A549 (cell line): ENCODE data around the gene PSEN2. TPM values are rescaled to one million over a fixed set of nuclear protein-coding genes. Genes with fewer than 3 reads are reported as not detected.

Experiments used
- ATAC-seq, 2 experiments: fragments of 200-7000 bp in 1 of 2; fragments of >200 bp in 1 of 2; cut with Nextera tagmentation in 1 of 2; cut with Tn5 transposase in 1 of 2; 3 replicates each; pipeline versions ENCODE4 v1.8.0 to v1.9.1; 2018 to 2020; ENCODE audit warnings: mild to moderate bottlenecking in 1 of 2, moderate library complexity in 1 of 2
- CTCF ChIA-PET: fragments of 300-600 bp; sonication (Branson Sonifier 250); formaldehyde crosslinking; extraction: SDS; loops from one replicate; lab custom pipeline; 2021; ENCODE audit warnings: antibody characterized with exemption, inconsistent platforms; lab: Yijun Ruan, JAX
- POLR2A ChIA-PET: fragments of 350-600 bp; formaldehyde crosslinking; extraction: SDS; loops from one replicate; lab custom pipeline; 2021; ENCODE audit warnings: antibody characterized with exemption, inconsistent platforms; lab: Yijun Ruan, JAX
- DNase-seq, 2 experiments: peaks; one replicate each; pipeline versions ENCODE4 v3.0.0 to v3.0.0-alpha.2; 2011 to 2016; ENCODE audit warnings: low read depth in 1 of 2, low spot score in 1 of 2
- FAIRE-seq: peaks from 2 replicates; lab custom pipeline; 2011; peaks lifted over from hg19 to GRCh38; lab: Jason Lieb, UNC
- H3K27ac ChIP-seq, 2 experiments: fragments of >200 bp; sonication (Bioruptor Twin); formaldehyde crosslinking; 3 replicates each; pipeline ENCODE4 v1.5.1; 2016 to 2017
- H3K4me1 ChIP-seq: fragments of >200 bp; sonication (Bioruptor Twin); formaldehyde crosslinking; 3 replicates; pipeline ENCODE4 v1.6.1; 2016
- H3K4me2 ChIP-seq: fragments of >200 bp; sonication (Bioruptor Twin); formaldehyde crosslinking; 3 replicates; pipeline ENCODE4 v1.6.1; 2016
- H3K4me3 ChIP-seq: fragments of >200 bp; sonication (Bioruptor Twin); formaldehyde crosslinking; 3 replicates; pipeline ENCODE4 v1.5.1; 2016
- H3K9me3 ChIP-seq: fragments of >200 bp; sonication (Bioruptor Twin); formaldehyde crosslinking; 3 replicates; pipeline ENCODE4 v1.6.1; 2016
- ATOH8 ChIP-seq: fragments of 250-450 bp; sonication (Bioruptor Pico); IDR thresholded peaks from 2 replicates; pipeline ENCODE4 v1.5.0; 2020; ENCODE audit warnings: low read depth, mild to moderate bottlenecking, moderate library complexity
- CBX8 ChIP-seq: fragments of 200-600 bp; sonication (generic); IDR thresholded peaks from 2 replicates; pipeline ENCODE4 v1.6.1; 2016
- CEBPB ChIP-seq, 2 experiments: fragments of >200 bp in 1 of 2; sonication (Bioruptor Twin) in 1 of 2; formaldehyde crosslinking in 1 of 2; IDR thresholded peaks; 2 replicates each; pipeline ENCODE4 v1.6.1; 2012 to 2016
- EHMT2 ChIP-seq: fragments of 200-600 bp; sonication (generic); IDR thresholded peaks from 2 replicates; pipeline ENCODE4 v1.6.1; 2016; ENCODE audit warnings: antibody characterized with exemption, low read depth, mild to moderate bottlenecking, moderate library complexity
- EP300 ChIP-seq, 2 experiments: fragments of >200 bp; sonication (Bioruptor Twin); formaldehyde crosslinking; IDR thresholded peaks; 2 replicates in 1 of 2; 3 replicates in 1 of 2; pipeline ENCODE4 v1.6.1; 2016 to 2017
- ESRRA ChIP-seq: fragments of 150-350 bp; IDR thresholded peaks from 2 replicates; pipeline ENCODE4 v1.6.1; 2014; ENCODE audit warnings: mild to moderate bottlenecking, low read length, borderline replicate concordance
- FOSL2 ChIP-seq, 2 experiments: fragments of 450-650 bp in 1 of 2; fragments of >200 bp in 1 of 2; sonication (Bioruptor Twin) in 1 of 2; formaldehyde crosslinking; IDR thresholded peaks; 2 replicates each; pipeline versions ENCODE4 v1.5.0 to v1.6.1; 2016 to 2020; ENCODE audit warnings: mild to moderate bottlenecking in 1 of 2, moderate library complexity in 1 of 2
- HMGXB4 ChIP-seq: fragments of 250-450 bp; sonication (Bioruptor Pico); IDR thresholded peaks from 2 replicates; pipeline ENCODE4 v1.5.0; 2021; ENCODE audit warnings: mild to moderate bottlenecking, moderate library complexity, borderline replicate concordance
- HOXA7 ChIP-seq: fragments of 250-450 bp; sonication (Bioruptor Pico); IDR thresholded peaks from 2 replicates; pipeline ENCODE4 v1.5.0; 2020; ENCODE audit warnings: mild to moderate bottlenecking, moderate library complexity
- HOXB13 ChIP-seq: fragments of 250-450 bp; sonication (Bioruptor Pico); IDR thresholded peaks from 2 replicates; pipeline ENCODE4 v1.5.0; 2020; ENCODE audit warnings: low read depth, mild to moderate bottlenecking, moderate library complexity
- MAFK ChIP-seq: fragments of 450-650 bp; IDR thresholded peaks from 2 replicates; pipeline ENCODE4 v1.6.1; 2014; ENCODE audit not compliant: partially characterized antibody
- MAX ChIP-seq: IDR thresholded peaks from 2 replicates; pipeline ENCODE4 v1.6.1; 2012
- PBX3 ChIP-seq: IDR thresholded peaks from 2 replicates; pipeline ENCODE4 v1.6.1; 2012
- PHF8 ChIP-seq: fragments of 200-600 bp; sonication (generic); IDR thresholded peaks from 2 replicates; pipeline ENCODE4 v1.6.1; 2016; ENCODE audit warnings: low read depth, mild to moderate bottlenecking, antibody characterized with exemption, moderate library complexity, borderline replicate concordance
- RAD21 ChIP-seq, 2 experiments: fragments of >200 bp in 1 of 2; sonication (Bioruptor Twin) in 1 of 2; formaldehyde crosslinking in 1 of 2; IDR thresholded peaks in 1 of 2; conservative IDR thresholded peaks in 1 of 2; 2 replicates in 1 of 2; 3 replicates in 1 of 2; pipeline ENCODE4 v1.6.1; 2012 to 2018; ENCODE audit warnings: inconsistent platforms in 1 of 2
- RARB ChIP-seq: fragments of 250-450 bp; sonication (Bioruptor Pico); IDR thresholded peaks from 2 replicates; pipeline ENCODE4 v1.8.0; 2021; ENCODE audit warnings: mild to moderate bottlenecking, moderate library complexity
- RCOR1 ChIP-seq: fragments of 150-350 bp; IDR thresholded peaks from 2 replicates; pipeline ENCODE4 v1.6.1; 2014; ENCODE audit warnings: antibody characterized with exemption, low read length, low read depth
- SREBF2 ChIP-seq: fragments of 450-650 bp; IDR thresholded peaks from 2 replicates; pipeline ENCODE4 v1.6.1; 2014; ENCODE audit warnings: mild to moderate bottlenecking, moderate library complexity
- TFCP2L1 ChIP-seq: fragments of 250-450 bp; sonication (Bioruptor Pico); IDR thresholded peaks from 2 replicates; pipeline ENCODE4 v1.5.0; 2021; ENCODE audit warnings: mild to moderate bottlenecking
- TP53 ChIP-seq: fragments of 250-450 bp; sonication (Bioruptor Pico); IDR thresholded peaks from 2 replicates; pipeline ENCODE4 v1.5.0; 2021; ENCODE audit warnings: mild to moderate bottlenecking, moderate library complexity
- ZFP36 ChIP-seq: fragments of 450-650 bp; IDR thresholded peaks from 2 replicates; pipeline ENCODE4 v1.6.1; 2014; ENCODE audit warnings: borderline replicate concordance; ENCODE audit not compliant: partially characterized antibody
- WGBS: methylation state at CpG from one replicate; pipeline ENCODE4 v1.1.6; 2017; ENCODE audit errors: missing lambda C conversion rate; 5-methylcytosine and 5-hydroxymethylcytosine counted together
- polyA plus RNA-seq, 4 experiments: library from polyadenylated mRNA; depleted of rRNA in 3 of 4; stranded (reverse); fragments of >200 nt; fragmentation: RNase III in 1 of 4; extraction: RNeasy Plus Mini Kit Qiagen cat#74134 plus additional on column Dnase treatment in 1 of 4; gene quantifications; 2 replicates in 3 of 4; 3 replicates in 1 of 4; pipeline ENCODE4 v1.2.3, GENCODE V29; 2011 to 2017

Gene PSEN2
- polyA plus RNA-seq, 2 of the 4 experiments (the other 2 are of a cell fraction): 23.4 to 24.2 TPM

GRCh38 chr1:226821719-226822085 is 48.7 kb upstream of the PSEN2 start:
- WGBS: 81% methylated on average over 1 of the region's 1 CpG
- peaks cover 10% of the 10 kb centered on the region; the same call in 2 of the 3 replicates for H3K4me1 ChIP-seq
- ChIA-PET POLR2A (no interaction called here), CTCF (interaction anchor here (12.1 kb wide), 1 partner anchor 186 kb away, joined by 127 read pairs; no protein-coding TSS in a partner anchor)
- ATAC-seq (peak in 1 of 2 experiments; percentile 17; a peak in 1 of 6 replicates), FAIRE-seq (no peak)
- H3K4me3 ChIP-seq: no peak overlapping the region
- H3K9me3 ChIP-seq: no peaks in the 10 kb centered on the region
- TF ChIP-seq HMGXB4: no peak
- TF ChIP-seq ESRRA: no peak
- TF ChIP-seq HOXB13 (CRISPR knock-in tag): no peak
- TF ChIP-seq EP300 (IDR thresholded peaks at IDR 0.05): no peak
- no peak for TF ChIP-seq MAFK
- no peak for TF ChIP-seq SREBF2
- TF ChIP-seq TP53 (CRISPR knock-in tag): no peak
- TF ChIP-seq PHF8: no peak
- no peak for TF ChIP-seq MAX
- TF ChIP-seq RCOR1: no peak
- no peak for TF ChIP-seq TFCP2L1 (CRISPR knock-in tag)
- TF ChIP-seq, all 56 proteins: peak for 0
- peak overlapping the region; percentile 24 to 32; a peak in 1 of 6 replicates for H3K27ac ChIP-seq
- H3K4me2 ChIP-seq: no peak overlapping the region
- no peak for DNase-seq

- H3K9me3 ChIP-seq: no peaks in the 10 kb centered on the region
- no peak overlapping the region for H3K4me2 ChIP-seq
- no peak for FAIRE-seq
- 73% methylated on average over 5 of the region's 5 CpGs for WGBS
- ChIA-PET POLR2A (no interaction called here), CTCF (interaction anchor here (0.6 to 12.1 kb wide), 4 partner anchors 16 to 198 kb away, joined by 3 to 127 read pairs (median 6); no protein-coding TSS in a partner anchor)
- H3K4me1 ChIP-seq: peaks cover 11% of the 10 kb centered on the region; the same call in 2 of the 3 replicates
- DNase-seq: no peak
- no peak overlapping the region for H3K27ac ChIP-seq
- H3K4me3 ChIP-seq: no peak overlapping the region
- TF ChIP-seq CBX8 (no peak), MAX (no peak), EP300 (IDR thresholded peaks at IDR 0.05) (no peak), HOXA7 (CRISPR knock-in tag) (no peak), PBX3 (no peak), FOSL2 (IDR thresholded peaks at IDR 0.05) (no peak), FOSL2 (CRISPR knock-in tag; IDR thresholded peaks at IDR 0.05) (no peak), ZFP36 (no peak), RARB (CRISPR knock-in tag) (no peak), CEBPB (IDR thresholded peaks at IDR 0.05) (no peak), RAD21 (conservative IDR thresholded peaks at IDR 0.05 in 1 of 2, IDR thresholded peaks at IDR 0.05 in 1 of 2) (no peak), ATOH8 (no peak), EHMT2 (no peak)
- ATAC-seq: no peak
Measured at GRCh38 chr1:226823643-226824042, 46.8 kb upstream of the PSEN2 start.
